GM21717 (cell line): ENCODE results near the gene APBA2.

Experiments
- ATAC-seq: cut with Tn5 transposase; IDR thresholded peaks from one replicate; pipeline ENCODE4 v1.9.1; 2021; ENCODE audit warnings: mild to moderate bottlenecking, moderate library complexity; ENCODE audit not compliant: unreplicated experiment

APBA2 gene

DNA sequence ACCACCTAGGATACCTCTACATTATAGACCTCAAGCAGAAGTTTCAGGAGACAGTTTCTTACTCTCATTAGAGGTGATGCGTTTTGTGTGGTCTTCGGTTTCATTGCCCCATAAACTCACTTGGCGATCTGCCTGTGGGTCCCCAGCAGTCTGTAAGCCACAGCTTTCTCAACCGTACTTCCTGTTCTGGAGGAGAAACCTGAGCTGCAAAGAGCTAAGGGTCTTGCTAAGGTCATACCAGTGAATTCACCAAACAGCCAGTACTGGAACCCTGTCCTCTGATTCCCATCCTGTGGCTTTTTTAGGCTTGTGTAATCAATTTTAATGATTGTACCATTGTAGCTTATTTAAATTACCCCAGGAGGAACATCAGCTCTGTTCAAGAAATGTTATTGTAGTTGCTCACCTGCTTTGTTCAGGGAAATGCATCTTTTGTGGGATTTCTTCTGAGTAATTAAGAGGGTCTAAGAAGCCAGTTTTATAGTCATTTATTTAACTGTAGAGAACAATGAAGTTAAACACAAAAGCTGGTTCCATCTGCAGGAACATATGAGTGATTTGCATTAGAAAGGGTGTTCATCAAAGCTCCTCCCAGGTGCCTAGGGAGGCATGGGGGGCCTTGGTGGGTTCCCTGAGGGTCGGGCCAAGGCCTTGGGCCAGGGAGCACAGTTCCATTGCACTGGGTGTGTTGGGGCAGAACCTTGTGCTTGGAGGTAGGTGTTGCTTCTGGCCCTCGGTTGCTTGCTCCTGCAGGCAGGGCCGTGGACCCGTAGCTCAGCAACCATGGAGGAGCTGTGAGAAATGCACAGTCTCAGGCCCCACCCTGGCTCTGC is 69.6 kb downstream of the APBA2 start:
- no peak for ATAC-seq

- no peak for ATAC-seq
These were observed 70.2 kb downstream of the APBA2 start for GRCh38 chr15:28955993-28956421.

DNA sequence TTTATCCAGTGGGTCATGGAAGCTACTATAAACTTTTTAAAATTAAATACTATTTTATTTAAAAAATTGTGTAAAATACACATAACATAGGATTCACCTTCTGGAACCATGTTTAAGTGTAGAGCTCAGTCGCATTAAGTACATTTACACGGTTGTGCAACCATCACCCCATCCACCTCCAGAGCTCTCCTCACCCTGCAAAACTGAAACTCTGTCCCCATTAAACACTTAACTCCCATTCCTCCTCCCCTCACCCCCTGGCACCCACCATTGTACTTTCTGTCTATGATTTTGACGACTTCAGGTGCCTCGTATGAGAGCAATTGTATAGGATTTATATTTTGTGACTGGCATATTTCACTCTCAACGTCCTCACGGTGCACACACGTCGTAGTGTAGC is 70.7 kb downstream of the APBA2 start:
- ATAC-seq, result no peak

DNA sequence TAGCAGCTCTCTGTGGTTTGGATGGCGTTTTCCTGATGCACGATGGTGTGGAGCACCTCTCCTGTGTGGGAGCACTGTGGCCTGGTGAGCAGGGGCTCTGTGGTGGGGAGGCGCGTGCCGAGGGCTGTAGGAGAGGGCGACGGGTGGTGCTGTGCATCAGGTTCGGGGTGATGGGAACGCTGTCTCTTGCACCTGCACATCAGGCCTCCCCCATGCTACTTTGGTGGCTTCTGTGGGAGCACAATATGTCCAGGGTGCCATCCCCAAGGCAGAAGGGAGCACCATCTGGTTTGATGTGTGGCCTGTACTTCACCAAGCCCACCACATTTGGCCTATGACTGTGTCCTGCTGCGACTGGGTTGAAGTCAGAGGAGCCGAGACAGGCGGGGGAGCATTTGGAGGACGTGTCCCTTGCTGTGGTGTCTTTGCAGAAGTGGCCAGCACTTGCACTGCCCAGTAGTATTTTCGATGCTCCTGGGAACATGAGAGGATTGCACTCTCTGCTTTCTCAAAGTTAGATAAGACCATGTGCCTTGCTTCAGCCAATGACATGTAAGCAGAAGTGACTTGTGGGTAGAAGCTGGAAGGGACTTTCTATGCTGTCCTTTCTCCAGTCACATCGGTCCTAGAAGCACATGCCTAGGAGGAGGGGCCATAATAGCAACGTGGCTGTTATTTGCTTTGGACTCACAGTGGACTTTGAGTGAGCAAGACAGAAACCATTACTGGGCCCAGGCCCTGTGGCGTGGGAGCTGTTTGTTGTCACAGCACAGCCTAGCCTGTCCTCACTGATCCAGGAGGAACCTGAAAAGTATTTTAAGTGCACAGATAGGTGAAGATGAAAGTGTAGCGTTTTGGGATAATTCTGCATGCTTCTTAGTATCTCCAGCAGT is 72.1 kb downstream of the APBA2 start:
- no peak for ATAC-seq

GRCh38 chr15:28959326-28959725 is 73.6 kb downstream of the APBA2 start:
- no peak for ATAC-seq

GRCh38 chr15:28960979-28961378 is 75.2 kb downstream of the APBA2 start:
- ATAC-seq, result no peak

DNA sequence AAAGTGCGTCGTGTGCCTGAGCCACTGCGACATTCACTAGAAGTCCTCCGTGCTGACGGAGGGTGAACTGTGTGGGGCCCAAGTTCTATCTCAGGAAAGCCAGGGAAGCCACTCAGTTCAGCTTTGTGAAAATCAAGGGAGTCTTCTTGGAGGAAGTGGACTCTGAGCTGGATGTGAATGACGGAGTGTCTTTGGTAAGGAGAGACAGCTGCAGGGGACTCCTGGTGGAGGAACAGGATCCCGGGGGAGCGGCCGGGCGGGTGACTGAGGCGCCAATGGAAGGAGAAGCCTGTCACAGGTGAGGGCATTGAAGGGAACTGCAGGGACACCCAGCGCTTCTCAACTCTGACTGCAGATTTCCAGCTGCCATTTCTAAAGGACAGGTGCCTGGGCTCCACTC is 75.6 kb downstream of the APBA2 start:
- ATAC-seq, result no peak

DNA sequence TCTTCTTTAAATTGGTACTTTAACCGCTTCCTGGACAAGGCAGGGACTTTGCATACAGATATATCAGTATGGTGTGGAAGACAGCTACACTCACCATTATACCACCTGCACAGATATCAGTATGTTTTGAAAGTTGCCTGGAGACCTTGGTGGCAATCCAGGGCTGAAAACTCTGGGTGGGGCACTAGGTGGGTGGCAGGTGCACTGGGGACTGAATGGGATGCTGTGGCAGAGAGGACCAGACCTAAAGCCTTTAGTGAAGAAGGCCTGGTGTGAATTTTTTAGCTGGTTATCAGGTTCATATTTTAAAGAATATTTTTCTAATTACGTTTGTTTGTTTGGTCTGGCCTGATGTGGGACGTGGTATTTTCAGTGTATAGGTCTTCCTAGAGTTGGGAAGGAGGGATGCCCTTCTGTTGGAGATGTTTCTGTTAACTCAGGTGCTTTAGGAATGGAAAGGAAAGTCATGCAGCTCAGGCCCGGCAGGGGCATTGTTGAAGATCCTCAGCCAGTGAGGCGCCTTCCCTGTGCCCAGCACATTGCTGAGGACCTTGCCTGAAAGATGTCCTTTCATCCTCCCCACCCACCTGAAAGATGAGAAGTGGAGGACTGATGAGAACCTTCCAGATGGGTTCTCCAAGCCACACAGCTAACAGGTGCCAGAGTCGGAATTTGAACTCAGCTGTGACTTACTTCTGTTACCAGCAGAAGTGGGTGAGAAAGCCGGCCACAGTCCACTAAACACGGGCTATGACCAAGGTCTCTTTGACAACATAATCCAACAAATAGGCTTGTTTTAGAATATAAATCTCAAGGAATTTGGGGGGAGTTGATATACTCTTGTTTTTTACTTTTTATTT is 77.3 kb downstream of the APBA2 start:
- ATAC-seq, result no peak

DNA sequence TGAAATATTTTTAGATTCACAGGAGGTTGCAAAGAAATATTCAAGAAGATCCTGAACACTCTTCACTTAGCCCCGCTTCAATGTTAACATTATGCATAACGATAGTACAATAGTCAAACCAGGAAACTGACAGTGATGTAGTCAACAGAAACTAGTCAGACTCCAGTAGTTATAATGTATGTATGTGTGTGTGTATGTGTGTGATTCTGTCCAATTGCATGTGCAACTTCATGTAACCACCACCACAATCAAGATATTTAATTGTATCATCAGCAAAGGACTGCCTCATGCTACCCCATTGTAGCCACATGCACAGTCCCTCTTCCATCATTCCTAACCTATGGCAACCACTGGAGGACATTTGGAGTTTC is 77.9 kb downstream of the APBA2 start:
- ATAC-seq, result no peak

DNA sequence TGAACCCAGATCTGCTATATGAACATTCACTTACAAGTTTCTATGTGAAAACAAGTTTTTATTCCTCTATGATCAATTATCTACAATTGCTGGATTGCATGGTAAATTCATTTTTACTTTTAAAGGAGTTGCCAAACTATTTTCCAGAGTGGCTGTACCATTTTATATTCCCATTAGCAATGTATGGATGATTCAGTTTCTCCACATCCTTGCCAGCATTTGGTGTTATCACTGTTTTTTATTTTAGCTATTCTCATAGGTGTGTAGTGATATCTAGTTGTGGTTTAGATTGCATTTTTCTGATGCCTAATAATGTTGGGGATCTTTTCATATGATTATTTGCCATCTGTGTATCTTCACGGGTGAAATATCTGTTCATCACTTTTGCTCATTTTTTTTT is 78.3 kb downstream of the APBA2 start:
- ATAC-seq, result no peak

DNA sequence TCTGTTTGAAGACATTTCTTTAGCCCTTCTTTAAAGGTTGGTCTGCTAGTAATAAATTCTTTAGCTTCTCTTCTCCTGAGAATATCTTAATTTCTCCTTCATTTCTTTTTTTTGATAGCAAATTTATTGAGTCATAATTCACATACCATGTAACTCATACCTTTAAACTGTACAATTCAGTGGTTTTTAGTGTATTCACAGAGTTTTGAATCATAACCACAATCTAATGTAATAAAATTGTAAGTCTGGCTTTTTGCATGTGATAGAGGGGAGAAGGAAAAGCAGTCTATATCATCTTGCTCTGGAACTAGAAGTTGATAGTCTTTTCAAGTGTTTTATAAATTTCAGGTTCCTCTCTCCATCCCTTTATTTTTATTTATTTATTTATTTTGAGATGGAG is 81.3 kb downstream of the APBA2 start:
- no peak for ATAC-seq

DNA sequence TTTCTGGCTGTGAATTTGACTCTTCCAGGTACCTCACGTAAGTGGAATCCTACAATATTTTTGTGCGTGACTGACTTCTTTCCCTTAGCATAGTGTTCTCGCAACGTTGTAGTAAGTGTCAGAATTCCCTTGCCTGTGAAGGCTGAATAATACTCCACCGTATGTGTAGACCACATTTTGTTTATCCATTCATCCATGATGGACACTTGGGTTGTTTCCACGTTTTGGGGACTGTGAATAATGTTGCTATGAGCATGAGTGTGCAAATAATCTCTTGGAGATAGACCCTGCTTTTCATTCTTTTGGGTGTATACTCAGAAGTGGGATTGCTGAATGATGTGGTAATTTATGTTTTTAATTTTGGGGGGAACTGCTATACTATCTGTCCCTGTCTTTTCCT is 82.2 kb downstream of the APBA2 start:
- no peak for ATAC-seq

DNA sequence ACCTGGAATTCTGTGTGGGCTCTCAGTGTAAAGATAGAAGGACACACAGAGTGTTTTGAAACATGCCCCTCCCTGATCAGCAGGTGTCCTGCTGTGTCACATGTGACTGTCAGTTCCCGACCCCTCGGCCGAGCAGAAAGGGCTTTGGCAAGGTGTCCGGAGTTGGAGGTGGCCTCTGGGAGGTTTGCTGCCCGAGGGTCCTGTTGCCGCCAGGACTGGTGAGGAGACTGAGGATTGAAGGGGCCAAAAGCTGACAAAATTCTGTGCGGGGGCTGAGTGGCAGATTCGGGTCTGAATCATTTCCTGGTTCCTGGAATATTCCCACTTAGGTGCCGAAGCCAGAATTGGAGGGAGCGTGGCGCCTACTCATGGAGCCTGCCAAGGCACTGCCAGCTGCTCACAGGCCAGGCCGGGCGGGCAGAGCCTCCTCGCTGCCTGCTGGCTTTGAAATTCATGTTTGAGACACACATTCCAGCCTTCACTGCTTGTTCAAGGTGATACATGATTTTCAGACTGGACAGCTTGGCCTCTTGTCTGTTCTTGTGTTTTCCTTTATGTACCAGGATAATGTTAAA is 83.8 kb downstream of the APBA2 start:
- ATAC-seq, result no peak

DNA sequence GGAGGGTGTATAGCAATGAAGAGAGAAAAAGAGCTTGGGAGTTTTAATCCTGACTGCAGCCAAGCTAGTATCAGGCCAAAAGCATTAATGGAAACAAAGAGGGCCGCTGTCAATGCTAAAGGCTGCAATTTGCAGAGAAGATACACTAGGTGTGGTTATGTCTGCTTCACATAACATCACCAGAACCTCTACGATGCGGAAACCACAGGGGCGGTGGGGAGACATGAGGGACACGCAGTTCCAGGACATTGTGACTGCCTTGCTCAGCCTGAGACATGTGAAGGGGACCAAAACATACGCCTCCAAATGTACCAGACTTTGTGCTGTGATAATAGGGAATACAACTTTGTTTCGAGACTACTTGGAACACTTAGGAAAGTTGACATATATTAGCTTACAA is 88.4 kb downstream of the APBA2 start:
- ATAC-seq, result no peak

DNA sequence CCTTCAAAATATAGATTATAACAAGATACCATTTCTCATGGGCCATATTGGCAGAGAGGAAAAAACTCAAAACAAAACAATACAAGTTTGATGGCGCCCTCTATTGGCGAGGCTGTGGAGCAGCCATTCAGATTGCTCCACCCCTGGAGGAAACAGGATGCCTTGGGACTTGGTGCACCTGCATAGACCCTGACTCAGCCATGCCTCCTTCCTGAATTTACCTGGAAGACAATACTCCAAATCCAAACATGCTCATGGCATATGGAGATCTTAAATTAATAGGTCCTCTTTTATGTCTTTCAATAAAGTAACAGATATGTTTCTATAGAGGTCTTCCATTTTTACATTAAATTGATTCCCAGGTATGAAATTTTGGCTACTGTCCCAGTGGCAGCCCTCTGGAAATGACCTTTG is 90.0 kb downstream of the APBA2 start:
- no peak for ATAC-seq

DNA sequence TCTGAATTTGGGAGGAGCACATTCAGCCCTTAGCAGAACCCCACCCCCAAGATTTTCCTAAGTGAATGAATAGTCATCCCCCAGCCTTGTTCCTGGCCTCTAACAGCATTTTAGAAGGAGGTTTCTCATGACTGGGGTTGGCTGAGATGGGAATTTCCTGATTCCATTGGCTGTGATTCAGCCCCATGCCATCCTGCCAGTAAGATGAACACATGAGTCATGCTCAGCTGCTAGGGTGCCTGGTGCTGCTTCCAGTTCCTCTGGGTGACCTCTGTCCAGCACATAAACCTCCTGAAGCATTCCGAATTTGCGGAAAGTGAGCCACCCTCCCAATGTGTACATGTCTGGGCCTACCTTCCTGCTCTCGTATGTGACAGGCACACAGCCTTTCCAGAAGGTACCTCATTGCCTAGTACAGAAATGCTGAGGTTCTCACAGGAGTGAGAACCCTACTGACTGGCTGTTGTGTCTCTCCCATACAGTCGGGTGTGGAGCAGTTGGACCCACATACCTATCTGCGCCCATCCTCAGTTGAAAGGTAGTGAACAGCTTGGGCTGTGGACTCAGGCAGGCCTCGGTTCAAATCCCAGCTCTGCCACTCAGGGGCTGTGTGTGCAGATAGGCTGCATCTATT is 91.7 kb downstream of the APBA2 start:
- ATAC-seq, result no peak

DNA sequence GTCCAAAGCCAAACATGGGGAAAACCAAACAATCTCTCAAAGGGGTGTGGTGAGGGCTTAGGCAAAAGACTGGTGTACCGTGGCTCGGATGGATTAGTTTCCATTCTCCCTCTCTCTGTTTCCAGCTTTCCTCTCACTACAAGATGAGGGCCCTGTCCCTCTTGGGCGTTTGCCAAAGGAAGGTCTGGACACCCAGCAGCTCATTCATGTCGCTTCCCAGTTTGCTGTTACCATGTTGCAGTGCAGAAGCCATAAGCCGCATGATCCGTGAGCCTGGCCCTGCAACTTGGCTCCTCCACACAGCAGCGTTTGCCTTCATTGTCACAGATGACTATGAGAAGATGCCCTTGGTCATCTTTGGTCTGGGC is 92.2 kb downstream of the APBA2 start:
- ATAC-seq, result no peak

DNA sequence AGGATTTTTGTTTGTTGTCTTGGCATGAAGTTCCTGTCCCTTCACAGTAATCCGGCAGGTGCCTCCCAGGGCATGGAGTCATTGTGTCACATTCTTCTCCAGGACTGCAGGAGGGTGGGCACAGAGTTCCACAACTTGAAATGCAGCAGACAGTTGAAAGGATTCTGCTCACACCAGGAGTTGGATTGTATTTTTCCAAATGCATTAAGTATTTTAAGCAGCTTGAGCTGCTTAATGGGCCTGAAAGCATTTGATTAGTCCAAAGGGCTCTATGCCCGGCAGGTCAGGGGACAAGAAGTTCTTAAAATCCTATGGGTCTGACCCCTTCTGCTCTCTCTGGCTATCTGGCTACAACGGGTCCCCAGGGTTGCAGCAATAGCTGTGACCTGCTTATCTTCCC is 92.9 kb downstream of the APBA2 start:
- no peak for ATAC-seq

GRCh38 chr15:28979208-28979841 is 93.6 kb downstream of the APBA2 start:
- no peak for ATAC-seq
